Activated CD8-positive, alpha-beta memory T cell treated with anti-CD3 and anti-CD28 coated beads, Interleukin-2, amount 50 U/mL, for 24 hours (primary cell): Measurements from ENCODE around the gene RITA1.
"Not testable (repeated sequence)": the region's sequence is repeated elsewhere in the genome, so short reads cannot be mapped to it uniquely, and the experiment has no call there.

Experiments used
- DNase-seq: peaks from one replicate; pipeline ENCODE4 v3.0.0-alpha.2; 2020; ENCODE audit errors: extremely low read depth

Gene RITA1

GRCh38 chr12:113185180-113186032, at the start of gene RITA1, which contains the start of gene DDX54:
Gene RITA1 (plus strand): TSS chr12:113185721. CDS start chr12:113186747, 1,026 bp downstream.
Gene DDX54 (minus strand): TSS chr12:113185478. CDS start chr12:113185451, 27 bp downstream.
- DNase-seq, result peak; percentile 47

GRCh38 chr12:113136128-113136989, 49.2 kb upstream of the RITA1 start:
- no peak for DNase-seq

- no peak for DNase-seq
These were observed 48.5 kb upstream of the RITA1 start for GRCh38 chr12:113136990-113137511.

GRCh38 chr12:113137861-113138783, 47.4 kb upstream of the RITA1 start:
- DNase-seq, result no peak

GRCh38 chr12:113138826-113139225, 46.7 kb upstream of the RITA1 start:
- DNase-seq, result no peak

- no peak for DNase-seq
These were observed 44.8 kb upstream of the RITA1 start for GRCh38 chr12:113140706-113141105.

DNA sequence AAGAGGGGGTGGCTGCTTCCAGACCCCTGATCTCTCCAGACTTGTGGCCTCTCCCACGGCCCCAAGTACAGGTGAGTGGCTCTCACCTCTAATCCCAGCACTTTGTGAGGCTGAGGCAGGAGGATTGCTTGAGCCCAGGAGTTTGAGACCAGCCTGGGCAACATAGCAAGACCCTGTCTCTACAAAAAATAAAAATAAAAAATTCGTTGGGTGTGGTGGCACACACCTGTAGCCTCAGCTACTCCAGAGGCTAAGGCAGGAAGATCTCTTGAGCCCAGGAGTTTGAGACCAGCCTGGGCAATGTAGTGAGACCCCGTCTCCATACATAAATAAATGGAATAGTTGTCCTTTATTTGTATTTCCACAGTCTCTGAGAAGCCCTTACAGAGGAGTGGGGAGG, 43.8 kb upstream of the RITA1 start:
- not testable (repeated sequence) for DNase-seq

GRCh38 chr12:113142173-113142885, 43.2 kb upstream of the RITA1 start:
- no peak for DNase-seq

DNA sequence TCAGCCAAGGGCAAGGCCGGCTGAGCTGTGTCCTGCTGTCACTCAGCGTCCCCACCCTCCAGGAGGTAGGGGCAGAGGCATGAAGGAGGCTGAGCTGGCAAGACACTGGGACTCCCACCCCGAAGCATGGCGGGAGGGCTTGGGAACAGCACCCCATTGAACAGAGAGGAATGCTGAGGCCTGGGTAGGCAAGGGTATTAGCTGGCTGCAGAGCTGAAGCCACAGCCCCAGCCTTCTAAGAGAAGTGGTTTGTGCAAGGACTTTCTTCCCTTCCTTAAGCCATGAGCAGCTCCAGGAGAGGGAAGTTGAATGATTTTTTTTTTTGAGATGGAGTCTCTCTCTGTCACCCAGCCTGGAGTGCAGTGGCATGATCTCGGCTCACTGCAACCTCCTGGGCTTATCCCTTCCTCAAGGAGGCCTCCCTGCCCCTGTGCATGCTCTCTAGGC, 42.6 kb upstream of the RITA1 start:
- DNase-seq, result no peak

GRCh38 chr12:113143959-113144358, 41.6 kb upstream of the RITA1 start:
- DNase-seq, result no peak

DNA sequence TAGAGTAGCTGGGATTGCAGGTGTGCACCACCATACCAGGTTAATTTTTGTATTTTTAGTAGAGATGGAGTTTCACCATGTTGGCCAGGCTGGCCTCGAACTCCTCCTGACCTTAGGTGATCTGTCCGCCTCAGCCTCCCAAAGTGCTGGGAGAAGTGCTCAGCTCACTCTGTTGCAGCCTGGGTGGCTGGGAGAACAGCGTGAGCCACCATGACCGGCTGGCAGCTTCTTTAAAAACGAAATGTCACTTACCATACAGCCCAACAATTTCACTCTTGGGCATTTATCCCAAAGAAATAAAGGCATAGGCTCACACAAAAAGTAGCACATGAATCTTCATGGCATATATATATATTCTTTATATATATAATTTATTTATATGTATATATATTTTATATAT, 40.7 kb upstream of the RITA1 start:
- no peak for DNase-seq

GRCh38 chr12:113145720-113146551, 39.6 kb upstream of the RITA1 start:
- DNase-seq, result no peak

GRCh38 chr12:113146999-113147398, 38.5 kb upstream of the RITA1 start:
- DNase-seq, result no peak

DNA sequence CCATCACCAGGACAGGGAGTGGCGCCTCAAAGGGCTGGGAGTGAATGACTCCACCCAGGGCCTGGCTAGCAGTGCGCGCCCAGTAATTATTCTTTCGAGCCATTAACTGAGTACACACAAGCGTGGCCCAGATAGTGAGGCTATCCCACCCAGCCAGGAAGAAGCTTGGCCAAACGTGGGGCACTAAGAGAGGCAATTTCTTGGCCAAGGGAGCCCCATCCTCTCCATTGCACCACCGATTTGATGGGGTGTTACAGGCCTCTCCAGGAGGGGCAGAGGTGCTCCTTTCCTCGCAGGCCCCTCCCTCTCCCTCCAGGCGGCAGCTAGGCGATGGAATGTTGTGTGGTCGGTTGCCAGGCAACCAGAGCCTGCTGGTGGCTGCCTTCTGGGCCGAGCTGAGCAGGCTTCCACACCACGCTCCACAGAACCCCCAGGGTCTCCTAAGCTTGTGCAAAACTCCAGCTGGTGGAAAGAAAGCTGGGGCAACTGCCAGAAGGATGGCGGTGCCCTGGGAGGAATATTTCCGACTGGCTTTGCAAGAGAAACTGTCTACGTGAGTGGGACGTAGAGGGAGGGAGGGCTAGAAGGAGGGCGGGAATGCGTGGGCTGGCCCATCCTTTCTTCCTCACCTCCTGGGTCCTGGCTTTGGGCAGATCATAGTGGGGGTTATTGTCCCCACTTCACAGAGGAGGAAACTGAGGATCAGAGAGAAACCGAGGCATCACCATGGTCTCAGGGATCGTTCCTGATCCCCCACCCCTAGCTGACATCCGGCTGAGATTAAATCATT, 36.0 kb upstream of the RITA1 start, which contains the start of gene CFAP73:
Gene CFAP73, plus strand, starts transcription at position 364 of the 790 bp plus-strand sequence. Its CDS starts 134 bp downstream, at position 498.
- DNase-seq, result no peak

- no peak for DNase-seq
These were observed 33.9 kb upstream of the RITA1 start for GRCh38 chr12:113151655-113152054.

DNA sequence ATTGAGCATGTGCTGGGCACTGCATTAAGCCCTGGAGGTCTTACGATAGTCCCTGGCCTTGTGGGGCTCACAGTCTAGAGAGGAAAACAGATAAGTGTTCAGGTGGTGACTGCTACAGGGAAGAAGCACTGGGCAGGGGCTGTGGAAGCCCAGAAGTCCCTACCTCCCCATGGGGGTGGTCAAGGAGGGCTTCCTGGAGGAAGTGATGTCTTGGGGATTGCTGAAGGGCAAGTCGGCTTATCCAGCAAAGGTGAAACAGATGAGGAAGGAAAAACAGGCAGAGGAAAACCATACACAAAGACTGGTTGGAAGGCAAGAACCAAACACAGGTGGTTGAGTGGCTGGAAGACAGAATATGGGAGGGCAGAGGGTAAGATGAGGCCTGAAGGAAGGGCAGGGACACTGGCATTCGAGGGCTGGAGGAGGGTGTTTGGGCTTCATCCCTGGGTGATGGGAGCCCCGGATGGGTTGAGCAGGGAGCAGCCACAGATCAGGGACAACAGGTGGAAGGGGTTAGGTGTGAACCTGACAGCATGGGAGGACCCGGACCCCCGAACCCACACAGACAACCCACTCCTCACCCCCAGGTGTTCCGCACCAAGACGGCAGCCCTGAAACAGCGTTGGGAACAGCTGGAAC, 33.2 kb upstream of the RITA1 start:
- DNase-seq, result no peak

DNA sequence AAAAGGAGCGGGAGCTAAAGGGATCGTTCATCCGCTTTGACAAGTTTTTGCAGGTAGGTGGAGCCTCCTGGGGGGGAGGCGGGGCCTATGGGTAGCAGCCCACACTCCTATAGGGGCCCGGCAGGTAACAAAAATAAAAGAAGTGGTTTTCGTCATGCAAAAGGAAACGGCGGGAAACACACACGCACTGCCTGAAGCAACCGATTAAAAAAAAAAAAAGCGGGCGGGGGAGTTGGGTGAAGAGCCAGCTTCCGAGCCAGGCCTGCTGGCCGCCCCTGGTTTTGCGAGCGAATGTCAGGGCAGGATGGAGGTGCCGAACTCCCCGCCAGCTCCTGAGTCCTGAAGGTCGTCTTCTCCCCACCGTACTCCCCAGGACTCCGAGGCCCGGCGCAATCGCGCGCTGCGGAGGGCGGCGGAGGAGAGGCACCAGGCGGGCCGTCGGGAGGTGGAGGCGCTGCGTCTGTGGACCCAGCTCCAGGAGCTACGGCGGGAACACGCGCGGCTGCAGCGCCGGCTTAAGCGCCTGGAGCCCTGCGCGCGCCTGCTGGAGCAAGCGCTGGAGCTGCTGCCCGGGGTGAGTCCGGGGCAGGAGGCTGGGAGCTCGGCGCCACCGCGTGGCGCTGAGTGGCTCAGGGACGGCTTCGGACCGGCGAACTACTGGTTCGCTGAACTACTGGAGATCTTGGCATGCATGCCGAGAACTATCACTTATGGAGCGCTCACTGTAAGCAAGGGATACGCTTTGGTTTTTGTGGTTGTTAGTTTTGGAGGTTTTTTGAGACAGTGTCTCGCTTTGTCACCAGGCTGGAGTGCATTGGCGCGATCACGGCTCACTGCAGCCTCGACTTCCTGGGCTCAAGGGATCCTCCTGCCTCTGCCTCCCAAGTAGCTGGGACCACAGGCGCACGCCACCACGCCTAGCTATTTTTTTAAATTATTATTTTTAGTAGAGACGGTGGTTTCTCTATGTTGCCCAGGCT, 32.4 kb upstream of the RITA1 start:
- DNase-seq, result no peak
